ENCODE data around the gene DYNC2I2.
"Not testable (repeated sequence)": the region's sequence is repeated elsewhere in the genome, so short reads cannot be mapped to it uniquely, and the experiment has no call there.

GRCh38 chr9:128693738-128694137 is 37.1 kb upstream of the DYNC2I2 start:
- not testable (repeated sequence) for TF ChIP-seq POLR2A, CTCF, POLR2AphosphoS5 (IDR thresholded peaks at IDR 0.05)

Data from breast epithelium (tissue), 3 donors.